Measurements from ENCODE around the gene DKK1. TPM values are rescaled to one million over a fixed set of nuclear protein-coding genes. Genes with fewer than 3 reads are reported as not detected.
A peak's percentile ranks its signal among the peaks of the same experiment; 100 is the strongest.

DKK1 gene
- total and polyA plus RNA-seq, 2 of the 13 experiments (the other 11 are each of a cell fraction or from before 2014, with no cell fraction given) = 123 to 262 TPM

GRCh38 chr10:52308251-52309031 is 5.6 kb upstream of the DKK1 start (continued):
- TF ChIP-seq ZNF281 (CRISPR knock-in tag; IDR thresholded peaks at IDR 0.05; ENCODE audit: borderline replicate concordance) = no peak
- peak; percentile 42 for TF ChIP-seq XRCC5 (optimal IDR thresholded peaks at IDR 0.05; ENCODE audit: low read length)
- no peak for TF ChIP-seq MAF1 (CRISPR knock-in tag; IDR thresholded peaks at IDR 0.05; ENCODE audit: borderline replicate concordance)
- TF ChIP-seq SYNCRIP (IDR thresholded peaks at IDR 0.05; ENCODE audit: insufficient read depth, low read depth, low read length) = no peak
- no peak for TF ChIP-seq ZNF382 (CRISPR knock-in tag; IDR thresholded peaks at IDR 0.05; ENCODE audit: borderline replicate concordance)
- TF ChIP-seq ZNF318 (CRISPR knock-in tag; IDR thresholded peaks at IDR 0.05) = no peak
- TF ChIP-seq THAP8 (CRISPR knock-in tag; IDR thresholded peaks at IDR 0.05; ENCODE audit: borderline replicate concordance) = no peak
- no peak for TF ChIP-seq THAP11 (CRISPR knock-in tag; IDR thresholded peaks at IDR 0.05)
- no peak for TF ChIP-seq MNT (IDR thresholded peaks at IDR 0.05)
- TF ChIP-seq FOXK2 (IDR thresholded peaks at IDR 0.05) = no peak
- TF ChIP-seq ZNF230 (CRISPR knock-in tag; IDR thresholded peaks at IDR 0.05) = peak; percentile 95; the same call in 1 of the 2 replicates
- no peak for TF ChIP-seq ZKSCAN8 (CRISPR knock-in tag; IDR thresholded peaks at IDR 0.05; ENCODE audit: borderline replicate concordance)
- TF ChIP-seq MIXL1 (CRISPR knock-in tag; IDR thresholded peaks at IDR 0.05) = 0 out of 2 replicates have a peak, but pooled peaks have one; percentile 9
- TF ChIP-seq ETV5 (CRISPR knock-in tag; IDR thresholded peaks at IDR 0.05; ENCODE audit: borderline replicate concordance) = no peak
- no peak for TF ChIP-seq CENPT (CRISPR knock-in tag; IDR thresholded peaks at IDR 0.05; ENCODE audit: low read depth)
- TF ChIP-seq ZBTB38 (CRISPR knock-in tag; IDR thresholded peaks at IDR 0.05) = peak; percentile 64; the same call in 1 of the 2 replicates

All from HepG2 (cell line).